ENCODE data around the gene TSPAN11.

DNA sequence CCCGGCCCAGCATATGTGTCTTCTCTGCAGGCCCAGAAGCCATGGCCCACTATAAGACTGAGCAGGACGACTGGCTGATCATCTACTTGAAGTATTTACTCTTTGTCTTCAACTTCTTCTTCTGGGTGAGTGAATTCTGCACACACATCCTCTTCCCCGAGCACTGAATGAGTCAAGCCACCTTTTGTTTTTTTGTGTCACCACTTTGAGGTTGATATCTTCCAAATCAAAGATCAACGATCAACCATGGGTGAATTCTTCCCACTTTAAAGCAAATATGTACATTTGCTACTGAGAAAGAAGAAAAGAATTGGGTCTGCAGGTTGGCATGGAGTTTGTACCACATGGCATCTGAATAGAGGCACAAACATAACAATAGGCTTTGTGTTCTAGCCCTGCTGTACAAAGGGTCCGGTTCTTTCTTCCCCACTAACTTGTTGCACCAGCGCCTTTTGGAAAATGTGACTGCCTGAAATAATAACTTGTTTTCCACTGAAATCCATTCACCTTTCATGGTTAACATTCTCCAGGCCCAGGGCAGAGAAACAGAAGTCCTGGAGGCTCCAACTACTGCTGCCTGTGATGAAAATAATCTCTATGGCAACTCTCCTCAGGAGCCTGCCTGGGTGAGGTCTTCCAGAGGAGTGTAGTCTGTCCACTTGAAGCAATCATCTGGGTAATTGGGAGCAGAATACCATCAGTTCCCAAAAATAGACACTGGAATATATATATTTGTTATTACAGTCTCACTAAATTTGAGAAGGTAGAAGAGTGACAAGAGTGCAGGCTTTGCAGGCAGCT, 27.6 kb downstream of the TSPAN11 start:
- TF ChIP-seq MYBL2 (CRISPR knock-in tag; IDR thresholded peaks at IDR 0.05) = no peak
- TF ChIP-seq, protein P1, sequence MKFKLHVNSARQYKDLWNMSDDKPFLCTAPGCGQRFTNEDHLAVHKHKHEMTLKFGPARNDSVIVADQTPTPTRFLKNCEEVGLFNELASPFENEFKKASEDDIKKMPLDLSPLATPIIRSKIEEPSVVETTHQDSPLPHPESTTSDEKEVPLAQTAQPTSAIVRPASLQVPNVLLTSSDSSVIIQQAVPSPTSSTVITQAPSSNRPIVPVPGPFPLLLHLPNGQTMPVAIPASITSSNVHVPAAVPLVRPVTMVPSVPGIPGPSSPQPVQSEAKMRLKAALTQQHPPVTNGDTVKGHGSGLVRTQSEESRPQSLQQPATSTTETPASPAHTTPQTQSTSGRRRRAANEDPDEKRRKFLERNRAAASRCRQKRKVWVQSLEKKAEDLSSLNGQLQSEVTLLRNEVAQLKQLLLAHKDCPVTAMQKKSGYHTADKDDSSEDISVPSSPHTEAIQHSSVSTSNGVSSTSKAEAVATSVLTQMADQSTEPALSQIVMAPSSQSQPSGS (CRISPR knock-in tag; IDR thresholded peaks at IDR 0.05; ENCODE audit: borderline replicate concordance, low read depth) = no peak
- TF ChIP-seq, protein P2, sequence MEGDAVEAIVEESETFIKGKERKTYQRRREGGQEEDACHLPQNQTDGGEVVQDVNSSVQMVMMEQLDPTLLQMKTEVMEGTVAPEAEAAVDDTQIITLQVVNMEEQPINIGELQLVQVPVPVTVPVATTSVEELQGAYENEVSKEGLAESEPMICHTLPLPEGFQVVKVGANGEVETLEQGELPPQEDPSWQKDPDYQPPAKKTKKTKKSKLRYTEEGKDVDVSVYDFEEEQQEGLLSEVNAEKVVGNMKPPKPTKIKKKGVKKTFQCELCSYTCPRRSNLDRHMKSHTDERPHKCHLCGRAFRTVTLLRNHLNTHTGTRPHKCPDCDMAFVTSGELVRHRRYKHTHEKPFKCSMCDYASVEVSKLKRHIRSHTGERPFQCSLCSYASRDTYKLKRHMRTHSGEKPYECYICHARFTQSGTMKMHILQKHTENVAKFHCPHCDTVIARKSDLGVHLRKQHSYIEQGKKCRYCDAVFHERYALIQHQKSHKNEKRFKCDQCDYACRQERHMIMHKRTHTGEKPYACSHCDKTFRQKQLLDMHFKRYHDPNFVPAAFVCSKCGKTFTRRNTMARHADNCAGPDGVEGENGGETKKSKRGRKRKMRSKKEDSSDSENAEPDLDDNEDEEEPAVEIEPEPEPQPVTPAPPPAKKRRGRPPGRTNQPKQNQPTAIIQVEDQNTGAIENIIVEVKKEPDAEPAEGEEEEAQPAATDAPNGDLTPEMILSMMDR (IDR thresholded peaks at IDR 0.05) = no peak
